NOMO-1 treated with DMSO at 0.1 percent for 48 hours (cell line): ENCODE results near the gene COL5A1.
A peak's percentile ranks its signal among the peaks of the same experiment; 100 is the strongest.

Experiments
- DNase-seq: peaks from one replicate; lab custom pipeline; 2025; ENCODE audit not compliant: unreplicated experiment; lab: John Stamatoyannopoulos, UW

Gene COL5A1

GRCh38 chr9:134641173-134641989 lies at the start of gene COL5A1:
TSS of gene COL5A1 (plus strand) at chr9:134641803. CDS start at chr9:134642188, 385 bp downstream.
- DNase-seq = peak; percentile 79

DNA sequence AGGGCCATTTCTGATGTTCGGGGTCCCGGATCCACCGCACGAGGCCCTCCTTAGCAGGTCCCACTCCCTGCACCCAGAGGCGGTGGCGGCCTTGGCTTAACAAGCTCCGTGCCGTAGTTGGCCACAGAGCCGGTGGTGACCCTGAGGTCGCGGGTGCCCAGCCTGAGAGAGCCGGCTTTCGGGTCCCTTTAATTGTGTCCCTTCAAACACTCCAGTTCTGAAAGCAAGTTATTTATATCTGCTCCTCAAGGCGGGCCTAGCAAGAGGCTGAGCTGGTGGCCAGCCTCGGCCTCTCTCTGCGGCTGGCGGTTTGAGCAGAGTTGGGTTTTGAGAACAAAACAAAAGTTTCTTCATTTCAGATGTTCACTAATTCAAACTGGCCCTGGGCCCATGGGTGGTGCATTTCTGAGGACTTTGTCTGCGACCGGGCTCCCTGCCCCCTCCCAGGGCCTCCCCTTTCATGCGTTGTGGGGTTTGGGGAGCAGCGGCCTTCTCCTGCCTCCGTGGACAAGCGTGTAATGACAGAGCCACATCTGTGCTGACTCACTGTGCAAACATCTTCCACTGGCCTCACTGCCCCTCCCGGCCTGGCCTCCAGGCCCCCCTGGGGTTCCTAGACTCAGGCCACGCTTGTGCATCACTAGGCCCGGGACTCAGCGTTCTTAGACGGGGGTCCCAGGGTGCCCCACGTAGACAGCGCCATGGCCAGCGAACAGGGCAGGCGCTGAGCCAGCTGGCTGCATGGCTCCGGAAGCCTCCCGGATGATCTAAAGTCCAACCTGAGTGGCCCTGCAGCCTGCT lies 49.4 kb upstream of the COL5A1 start:
- DNase-seq = no peak

- DNase-seq = no peak
These were observed 48.8 kb upstream of the COL5A1 start for GRCh38 chr9:134592819-134593200.

DNA sequence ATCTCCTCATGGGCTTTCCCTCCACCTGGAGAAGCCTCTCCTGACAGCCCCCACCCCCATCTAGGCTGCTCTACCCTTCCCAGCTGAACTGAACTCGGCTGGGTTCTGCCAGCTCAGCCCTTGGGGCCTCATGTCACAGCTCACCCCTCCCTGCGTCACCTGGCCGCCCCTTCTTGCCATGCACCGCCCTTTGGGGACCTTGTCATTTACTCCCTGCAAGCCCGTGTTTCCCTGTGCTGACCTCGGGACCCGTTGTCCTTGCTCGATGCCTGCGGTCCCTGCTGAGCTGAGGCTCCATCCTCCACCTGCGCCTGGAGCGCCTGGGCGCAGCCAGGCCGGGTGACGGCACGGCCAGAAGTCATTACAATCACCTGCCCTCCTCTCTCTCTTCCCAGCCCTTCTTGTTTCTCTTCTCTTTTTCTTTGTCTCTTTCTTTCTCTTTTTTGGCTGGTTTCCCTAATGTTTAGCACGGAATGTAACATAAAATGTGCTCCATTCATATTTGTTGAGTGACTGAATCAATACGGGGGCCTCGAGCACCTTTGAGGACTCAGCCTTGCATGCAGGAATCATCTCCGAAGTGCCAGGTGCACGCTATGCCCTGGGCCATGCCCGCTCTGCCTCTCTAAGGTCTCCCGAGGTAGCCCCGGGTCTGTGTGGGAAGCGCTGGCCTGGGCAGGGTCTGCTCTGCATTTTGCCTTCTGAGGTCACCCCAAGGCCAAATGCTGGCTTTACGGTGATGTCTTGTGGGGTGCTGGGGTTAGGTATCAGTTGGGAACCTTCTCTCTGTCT lies 48.1 kb upstream of the COL5A1 start:
- no peak for DNase-seq

DNA sequence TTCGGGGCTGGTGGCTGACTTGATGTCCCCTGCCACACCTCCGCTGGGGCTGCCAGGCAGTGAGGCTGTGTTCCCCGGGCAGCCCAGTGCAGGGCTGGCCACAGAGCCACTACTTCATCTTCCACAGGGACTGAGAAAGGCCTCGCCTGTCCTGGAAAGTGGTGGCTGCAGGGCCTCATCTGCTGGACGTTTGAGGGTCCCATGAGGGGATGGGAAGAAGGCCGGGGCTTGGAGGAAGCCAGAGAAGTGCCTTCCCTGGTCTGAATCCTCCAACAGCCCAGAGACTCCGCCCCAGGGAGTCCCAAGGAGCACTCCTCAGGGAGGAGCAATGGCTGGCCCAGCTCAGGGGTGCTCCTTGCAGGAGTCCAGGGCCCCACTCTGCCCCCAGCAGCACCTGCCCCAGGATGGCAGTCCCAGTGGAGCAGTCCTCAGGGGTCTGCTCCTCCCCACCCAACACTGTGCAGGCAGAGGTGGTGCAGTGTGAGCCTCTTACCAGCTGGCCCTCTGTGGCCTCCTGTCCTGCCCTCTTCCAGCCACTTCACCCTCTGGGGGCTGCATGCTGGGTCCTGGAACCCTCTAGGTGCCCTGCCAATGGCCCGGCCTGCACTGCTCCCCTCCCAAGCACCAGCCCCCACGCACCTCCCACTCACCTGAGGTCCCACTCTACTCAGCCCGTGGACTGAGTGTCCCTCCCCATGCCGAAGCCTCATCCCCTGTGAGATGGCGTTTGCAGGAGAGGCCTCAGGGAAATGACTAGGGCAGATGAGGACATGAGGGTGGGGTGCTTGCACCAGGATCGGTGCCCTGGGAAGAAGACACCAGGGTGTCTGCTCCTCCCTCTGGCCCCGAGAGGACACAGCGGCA lies 47.3 kb upstream of the COL5A1 start:
- DNase-seq = no peak

- no peak for DNase-seq
These were observed 46.6 kb upstream of the COL5A1 start for GRCh38 chr9:134595014-134595413.

- no peak for DNase-seq
These were observed 44.3 kb upstream of the COL5A1 start for GRCh38 chr9:134597041-134597913.

- no peak for DNase-seq
These were observed 43.4 kb upstream of the COL5A1 start for GRCh38 chr9:134597957-134598883.

DNA sequence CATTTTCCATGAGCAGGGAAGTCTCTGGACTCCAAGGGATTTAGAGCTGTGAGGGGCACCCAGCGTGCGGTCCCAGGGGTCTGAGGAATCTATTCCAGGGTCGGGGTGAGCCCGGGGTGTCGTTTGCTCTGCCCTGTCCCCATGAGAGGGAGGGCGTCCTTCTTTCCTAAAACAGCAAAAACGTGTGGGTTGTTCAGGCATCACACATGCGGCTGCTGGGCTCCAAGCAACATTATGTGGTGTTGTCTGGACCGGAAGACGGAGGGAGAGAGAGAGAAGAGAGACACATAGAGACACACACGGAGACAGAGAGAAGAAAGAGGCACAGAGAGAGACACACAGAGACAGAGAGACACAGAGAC lies 42.7 kb upstream of the COL5A1 start:
- no peak for DNase-seq

DNA sequence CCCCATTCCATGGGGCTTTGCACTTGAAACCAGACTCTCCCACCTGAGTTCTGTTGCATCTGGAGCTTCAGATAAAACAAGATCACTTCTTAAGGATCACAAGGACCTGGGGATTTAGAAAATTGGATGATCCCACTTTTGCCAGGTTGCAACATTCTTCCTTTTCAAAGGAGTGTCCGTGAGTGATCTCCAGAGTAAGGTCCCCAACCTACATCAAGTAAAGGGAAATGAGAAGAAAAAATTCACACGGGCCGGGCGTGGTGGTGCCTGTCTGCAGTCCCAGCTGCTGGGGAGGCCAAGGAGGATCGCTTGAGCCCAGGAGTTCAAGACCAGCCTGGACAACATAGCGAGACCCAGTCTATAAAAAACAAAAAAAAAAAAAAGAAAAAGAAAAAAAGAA lies 41.2 kb upstream of the COL5A1 start:
- no peak for DNase-seq

- no peak for DNase-seq
These were observed 40.6 kb upstream of the COL5A1 start for GRCh38 chr9:134600836-134601638.

DNA sequence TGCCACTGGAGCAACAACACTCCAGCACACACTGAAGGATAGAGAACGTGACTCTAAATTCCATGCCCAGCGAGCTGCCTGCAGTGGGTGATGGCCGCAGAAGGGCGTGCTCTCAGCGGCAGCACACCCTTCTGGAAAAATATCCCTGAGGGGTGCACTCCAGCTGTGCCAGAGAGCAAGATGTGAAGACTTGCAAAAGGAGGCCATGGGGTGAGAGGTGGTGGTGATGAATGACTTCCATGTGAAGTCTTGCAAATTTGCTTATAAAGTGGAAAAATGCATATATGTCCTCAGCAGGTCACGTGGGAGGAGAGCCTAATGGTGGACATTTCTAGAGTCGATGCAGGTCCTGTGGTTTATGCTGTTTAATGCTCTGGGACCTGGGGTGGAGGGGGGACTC lies 39.8 kb upstream of the COL5A1 start:
- DNase-seq = no peak

DNA sequence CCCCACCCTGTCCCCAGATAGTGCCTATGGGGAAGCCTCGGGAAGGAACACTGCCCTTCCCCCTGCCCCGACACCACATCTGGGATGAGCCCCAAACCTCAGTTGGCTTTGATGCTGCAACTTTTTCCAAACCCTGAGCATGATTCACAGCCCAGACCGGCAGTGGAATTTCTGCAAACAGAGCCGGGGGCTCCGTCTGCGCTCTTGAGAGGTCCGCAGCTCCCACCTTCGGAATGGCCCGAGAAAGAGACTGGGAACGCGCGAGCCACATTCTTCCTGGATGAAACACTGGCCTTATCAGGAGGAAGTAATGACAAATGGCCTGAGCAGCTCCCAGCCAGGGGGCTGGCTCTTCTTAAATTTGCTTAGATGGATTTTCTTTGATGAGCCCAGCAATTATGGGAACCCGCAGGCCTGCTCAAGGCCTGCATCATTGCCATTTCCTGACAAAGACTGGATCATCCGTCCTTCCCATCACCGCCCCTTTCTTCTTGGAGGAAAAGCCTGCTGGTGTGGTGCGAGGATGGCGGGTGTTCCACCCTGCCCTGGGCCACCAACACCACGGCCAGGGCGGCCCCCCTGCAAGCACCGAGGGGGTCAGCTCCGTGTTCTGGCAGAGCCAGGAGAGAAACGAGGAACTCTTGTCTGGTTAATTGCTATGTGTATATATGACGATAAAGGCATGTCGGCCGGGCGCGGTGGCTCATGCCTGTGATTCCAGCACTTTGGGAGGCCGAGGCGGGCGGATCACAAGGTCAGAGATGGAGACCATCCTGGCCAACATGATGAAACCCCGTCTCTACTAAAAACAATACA lies 38.8 kb upstream of the COL5A1 start:
- DNase-seq = no peak

- no peak for DNase-seq
These were observed 36.8 kb upstream of the COL5A1 start for GRCh38 chr9:134604834-134605233.

GRCh38 chr9:134605351-134605965 lies 36.1 kb upstream of the COL5A1 start:
- DNase-seq = no peak

- DNase-seq = no peak
These were observed 35.6 kb upstream of the COL5A1 start for GRCh38 chr9:134605966-134606357.
